IMR-90 (cell line): ENCODE measurements around the gene STAC2.
A peak's percentile ranks its signal among the peaks of the same experiment; 100 is the strongest.

Experiments used
- CEBPB ChIP-seq: IDR thresholded peaks from 2 replicates; pipeline ENCODE4 v1.6.1; 2012; ENCODE audit warnings: low read depth, low read length, improper control_type of control experiment
- FOS ChIP-seq: fragments of 150-350 bp; IDR thresholded peaks from 2 replicates; pipeline ENCODE4 v1.6.1; 2016; ENCODE audit warnings: low read depth, low read length
- MAFK ChIP-seq: IDR thresholded peaks from 2 replicates; pipeline ENCODE4 v1.6.1; 2012; ENCODE audit warnings: low read depth, low read length, improper control_type of control experiment
- MAZ ChIP-seq: IDR thresholded peaks from 2 replicates; pipeline ENCODE4 v1.6.1; 2012; ENCODE audit warnings: low read depth, mild to moderate bottlenecking, low read length, improper control_type of control experiment, moderate library complexity, borderline replicate concordance
- MXI1 ChIP-seq: IDR thresholded peaks from 2 replicates; pipeline ENCODE4 v1.6.1; 2012; ENCODE audit warnings: low read depth, mild to moderate bottlenecking, low read length, moderate library complexity, borderline replicate concordance
- NFE2L2 ChIP-seq: fragments of 150-350 bp; IDR thresholded peaks from 2 replicates; pipeline ENCODE4 v1.6.1; 2016; ENCODE audit warnings: low read depth, mild to moderate bottlenecking, low read length
- POLR2A ChIP-seq: IDR thresholded peaks from 2 replicates; pipeline ENCODE4 v1.6.1; 2012; ENCODE audit warnings: mild to moderate bottlenecking, low read depth, low read length
- RAD21 ChIP-seq: IDR thresholded peaks from 2 replicates; pipeline ENCODE4 v1.6.1; 2012; ENCODE audit warnings: low read length, improper control_type of control experiment
- RFX5 ChIP-seq: IDR thresholded peaks from 2 replicates; pipeline ENCODE4 v1.8.0; 2012; ENCODE audit warnings: low read depth, mild to moderate bottlenecking, low read length, moderate library complexity
- SMC3 ChIP-seq: fragments of 150-350 bp; IDR thresholded peaks from 2 replicates; pipeline ENCODE4 v1.6.1; 2016; ENCODE audit warnings: low read depth, mild to moderate bottlenecking, antibody characterized with exemption, low read length, moderate library complexity
- USF2 ChIP-seq: fragments of 150-350 bp; IDR thresholded peaks from 2 replicates; pipeline ENCODE4 v1.6.1; 2017; ENCODE audit warnings: mild to moderate bottlenecking, antibody characterized with exemption, low read length, low read depth
- TF ChIP-seq, protein P1 (sequence below): conservative IDR thresholded peaks from 2 replicates; pipeline ENCODE4 v1.5.1; 2012; ENCODE audit warnings: mild to moderate bottlenecking, low read depth, low read length, improper control_type of control experiment

DNA sequence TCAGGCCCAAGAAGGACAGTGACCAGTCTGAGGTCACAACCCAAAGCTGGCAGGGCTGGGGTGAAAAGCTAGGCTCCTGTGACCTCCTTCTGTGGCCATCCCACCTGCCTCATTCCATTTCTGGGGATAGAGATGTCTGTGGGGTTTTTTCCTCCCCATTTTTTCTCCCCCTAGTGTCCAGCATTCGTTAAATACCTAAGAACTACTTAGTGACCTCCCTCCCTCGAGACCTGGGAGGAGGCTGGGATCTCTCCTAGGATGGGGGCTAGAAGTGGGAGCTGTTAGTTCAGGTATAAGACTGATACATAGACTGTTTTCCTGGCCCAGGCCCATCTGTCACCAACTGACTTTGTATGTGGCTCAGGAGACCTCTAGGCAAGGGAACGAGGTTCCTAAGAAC lies 20.5 kb upstream of the STAC2 start:
- TF ChIP-seq, protein P1, sequence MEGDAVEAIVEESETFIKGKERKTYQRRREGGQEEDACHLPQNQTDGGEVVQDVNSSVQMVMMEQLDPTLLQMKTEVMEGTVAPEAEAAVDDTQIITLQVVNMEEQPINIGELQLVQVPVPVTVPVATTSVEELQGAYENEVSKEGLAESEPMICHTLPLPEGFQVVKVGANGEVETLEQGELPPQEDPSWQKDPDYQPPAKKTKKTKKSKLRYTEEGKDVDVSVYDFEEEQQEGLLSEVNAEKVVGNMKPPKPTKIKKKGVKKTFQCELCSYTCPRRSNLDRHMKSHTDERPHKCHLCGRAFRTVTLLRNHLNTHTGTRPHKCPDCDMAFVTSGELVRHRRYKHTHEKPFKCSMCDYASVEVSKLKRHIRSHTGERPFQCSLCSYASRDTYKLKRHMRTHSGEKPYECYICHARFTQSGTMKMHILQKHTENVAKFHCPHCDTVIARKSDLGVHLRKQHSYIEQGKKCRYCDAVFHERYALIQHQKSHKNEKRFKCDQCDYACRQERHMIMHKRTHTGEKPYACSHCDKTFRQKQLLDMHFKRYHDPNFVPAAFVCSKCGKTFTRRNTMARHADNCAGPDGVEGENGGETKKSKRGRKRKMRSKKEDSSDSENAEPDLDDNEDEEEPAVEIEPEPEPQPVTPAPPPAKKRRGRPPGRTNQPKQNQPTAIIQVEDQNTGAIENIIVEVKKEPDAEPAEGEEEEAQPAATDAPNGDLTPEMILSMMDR, result peak; percentile 5; the same call in 1 of the 2 replicates
- no peak for TF ChIP-seq POLR2A
- no peak for TF ChIP-seq USF2
- TF ChIP-seq CEBPB, result no peak
- TF ChIP-seq FOS, result no peak
- no peak for TF ChIP-seq NFE2L2
- TF ChIP-seq MXI1, result no peak
- no peak for TF ChIP-seq RFX5
- no peak for TF ChIP-seq RAD21
- no peak for TF ChIP-seq SMC3
- TF ChIP-seq MAFK, result no peak
- no peak for TF ChIP-seq MAZ
